NCI-H146 treated with DMSO at 0.1 percent for 48 hours (cell line): ENCODE data around the gene COL6A2.

Experiments
- DNase-seq: peaks from one replicate; lab custom pipeline; 2025; ENCODE audit not compliant: unreplicated experiment; lab: John Stamatoyannopoulos, UW

COL6A2 gene

GRCh38 chr21:46111857-46112724 lies 14.2 kb downstream of the COL6A2 start:
- DNase-seq, result no peak

- no peak for DNase-seq
Observed at GRCh38 chr21:46112725-46113215, 14.9 kb downstream of the COL6A2 start.

GRCh38 chr21:46113497-46114176 lies 15.7 kb downstream of the COL6A2 start:
- DNase-seq, result no peak

- no peak for DNase-seq
Observed at GRCh38 chr21:46114963-46115362, 17.1 kb downstream of the COL6A2 start.

GRCh38 chr21:46115441-46116188 lies 17.7 kb downstream of the COL6A2 start:
- DNase-seq, result no peak

- no peak for DNase-seq
Observed at GRCh38 chr21:46116189-46116775, 18.4 kb downstream of the COL6A2 start.

- DNase-seq, result no peak
Observed at GRCh38 chr21:46116776-46117585, 19.1 kb downstream of the COL6A2 start.

GRCh38 chr21:46117586-46118315 lies 19.8 kb downstream of the COL6A2 start:
- DNase-seq, result no peak

GRCh38 chr21:46118316-46119143 lies 20.6 kb downstream of the COL6A2 start:
- DNase-seq, result no peak

GRCh38 chr21:46119144-46119636 lies 21.3 kb downstream of the COL6A2 start:
- DNase-seq, result no peak

GRCh38 chr21:46119637-46120271 lies 21.8 kb downstream of the COL6A2 start:
- no peak for DNase-seq

- DNase-seq, result no peak
Observed at GRCh38 chr21:46120301-46121285, 22.7 kb downstream of the COL6A2 start.

- DNase-seq, result no peak
Observed at GRCh38 chr21:46121286-46122221, 23.6 kb downstream of the COL6A2 start.

- no peak for DNase-seq
Observed at GRCh38 chr21:46122237-46122671, 24.3 kb downstream of the COL6A2 start.

- no peak for DNase-seq
Observed at GRCh38 chr21:46122758-46123683, 25.1 kb downstream of the COL6A2 start.
